Measurements from ENCODE around the gene CA6.
A peak's percentile ranks its signal among the peaks of the same experiment; 100 is the strongest.
"Not testable (repeated sequence)": the region's sequence is repeated elsewhere in the genome, so short reads cannot be mapped to it uniquely, and the experiment has no call there.

CA6 gene

DNA sequence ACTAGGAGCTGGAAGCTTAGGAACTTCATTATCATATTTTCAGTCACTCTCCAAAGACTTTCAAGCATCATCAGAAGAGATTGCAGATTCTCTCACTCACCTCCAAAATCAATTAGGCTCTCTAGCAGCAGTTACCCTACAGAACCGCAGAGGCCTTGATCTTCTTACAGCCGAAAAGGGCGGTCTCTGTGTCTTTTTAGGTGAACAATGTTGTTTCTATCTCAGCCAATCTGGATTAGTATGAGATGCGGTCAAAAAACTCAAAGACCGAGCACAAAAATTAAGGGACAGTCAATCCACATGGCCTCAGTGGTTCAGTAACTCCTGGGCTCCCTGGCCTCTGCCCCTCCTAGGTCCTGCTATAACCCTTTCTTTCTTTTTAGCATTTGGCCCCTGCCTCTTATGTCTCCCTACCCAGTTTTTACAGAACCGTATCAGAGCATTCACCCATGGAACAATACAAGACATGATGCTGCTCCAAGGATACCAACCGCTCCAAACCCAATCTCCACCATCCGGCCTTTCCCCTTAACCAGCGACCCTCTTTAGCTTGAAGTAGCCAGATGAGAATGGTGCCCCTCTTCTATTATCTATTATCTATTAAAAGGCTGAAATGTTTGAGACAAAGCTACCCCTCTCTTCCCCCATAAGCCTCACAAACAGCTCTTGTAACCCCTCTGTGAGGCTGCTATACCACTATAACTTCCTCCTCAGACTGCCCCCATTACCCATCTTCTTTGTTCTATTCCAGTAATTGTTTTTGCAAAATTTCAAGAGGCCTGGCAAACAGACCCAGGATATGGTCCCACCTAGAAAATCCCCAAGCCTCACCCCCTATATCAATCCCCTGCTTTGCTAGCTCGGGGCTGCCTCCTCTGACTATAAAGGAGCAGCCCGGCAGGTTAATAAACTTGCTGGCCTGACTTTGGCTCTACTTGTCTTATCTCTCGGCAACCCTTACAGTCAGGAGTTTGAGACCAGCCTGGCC, 18.7 kb upstream of the CA6 start:
- no peak for DNase-seq (ENCODE audit: low spot score)

- no peak for DNase-seq (ENCODE audit: low spot score)
These were observed 15.6 kb upstream of the CA6 start for GRCh38 chr1:8930116-8930515.

GRCh38 chr1:8937051-8937450, 8.6 kb upstream of the CA6 start:
- not testable (repeated sequence) for DNase-seq (ENCODE audit: low spot score)

DNA sequence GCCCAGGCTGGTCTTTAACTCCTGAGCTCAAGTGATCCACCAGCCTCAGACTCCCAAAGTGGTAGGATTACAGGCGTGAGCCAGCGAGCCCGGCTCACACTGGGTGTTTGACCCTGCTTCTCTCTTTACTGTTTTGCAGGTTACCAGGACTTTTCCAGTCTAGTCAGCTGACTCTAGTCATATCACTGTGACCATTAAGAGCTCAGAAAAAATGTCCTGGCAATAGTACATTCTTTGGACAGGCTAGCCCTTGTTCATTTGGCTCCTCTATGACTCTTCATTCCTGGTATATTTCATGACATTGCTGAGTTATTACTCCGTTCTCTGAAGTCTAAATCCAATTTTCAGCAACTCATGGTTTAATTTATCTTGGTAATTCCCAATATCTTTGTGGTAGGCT, 8.0 kb upstream of the CA6 start:
- no peak for DNase-seq (ENCODE audit: low spot score)

- DNase-seq (ENCODE audit: low spot score), result no peak
These were observed 7.3 kb upstream of the CA6 start for GRCh38 chr1:8938232-8938999.

GRCh38 chr1:8939000-8939265, 6.7 kb upstream of the CA6 start:
- DNase-seq (ENCODE audit: low spot score), result no peak

- peak; percentile 39 for DNase-seq (ENCODE audit: low spot score)
These were observed 6.2 kb upstream of the CA6 start for GRCh38 chr1:8939362-8939995.

DNA sequence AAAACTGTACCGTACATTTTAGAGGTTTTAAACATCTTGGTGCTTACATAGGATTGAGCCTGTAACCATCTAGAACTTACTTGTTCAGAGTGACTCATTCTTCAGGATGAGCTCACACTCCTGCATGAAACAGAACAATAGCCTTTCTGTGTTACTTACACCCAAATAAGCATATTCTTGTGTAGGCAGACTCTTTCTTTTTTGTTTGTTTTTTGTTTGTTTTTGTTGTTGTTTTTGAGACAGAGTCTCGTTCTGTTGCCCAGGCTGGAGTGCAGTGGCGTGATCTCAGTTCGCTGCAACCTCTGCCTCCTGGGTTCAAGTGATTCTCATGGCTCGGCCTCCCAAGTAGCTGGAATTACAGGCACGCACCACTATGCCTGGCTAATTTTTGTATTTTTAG, 3.8 kb upstream of the CA6 start:
- DNase-seq (ENCODE audit: low spot score), result peak; percentile 75

- no peak for DNase-seq (ENCODE audit: low spot score)
These were observed 1.9 kb upstream of the CA6 start for GRCh38 chr1:8943498-8944405.

GRCh38 chr1:8947127-8947691, 1.5 kb downstream of the CA6 start:
- DNase-seq (ENCODE audit: low spot score), result no peak

GRCh38 chr1:8950309-8950708, 4.6 kb downstream of the CA6 start:
- no peak for DNase-seq (ENCODE audit: low spot score)

GRCh38 chr1:8951231-8951630, 5.6 kb downstream of the CA6 start:
- no peak for DNase-seq (ENCODE audit: low spot score)

- DNase-seq (ENCODE audit: low spot score), result no peak
These were observed 9.7 kb downstream of the CA6 start for GRCh38 chr1:8955406-8955805.

DNA sequence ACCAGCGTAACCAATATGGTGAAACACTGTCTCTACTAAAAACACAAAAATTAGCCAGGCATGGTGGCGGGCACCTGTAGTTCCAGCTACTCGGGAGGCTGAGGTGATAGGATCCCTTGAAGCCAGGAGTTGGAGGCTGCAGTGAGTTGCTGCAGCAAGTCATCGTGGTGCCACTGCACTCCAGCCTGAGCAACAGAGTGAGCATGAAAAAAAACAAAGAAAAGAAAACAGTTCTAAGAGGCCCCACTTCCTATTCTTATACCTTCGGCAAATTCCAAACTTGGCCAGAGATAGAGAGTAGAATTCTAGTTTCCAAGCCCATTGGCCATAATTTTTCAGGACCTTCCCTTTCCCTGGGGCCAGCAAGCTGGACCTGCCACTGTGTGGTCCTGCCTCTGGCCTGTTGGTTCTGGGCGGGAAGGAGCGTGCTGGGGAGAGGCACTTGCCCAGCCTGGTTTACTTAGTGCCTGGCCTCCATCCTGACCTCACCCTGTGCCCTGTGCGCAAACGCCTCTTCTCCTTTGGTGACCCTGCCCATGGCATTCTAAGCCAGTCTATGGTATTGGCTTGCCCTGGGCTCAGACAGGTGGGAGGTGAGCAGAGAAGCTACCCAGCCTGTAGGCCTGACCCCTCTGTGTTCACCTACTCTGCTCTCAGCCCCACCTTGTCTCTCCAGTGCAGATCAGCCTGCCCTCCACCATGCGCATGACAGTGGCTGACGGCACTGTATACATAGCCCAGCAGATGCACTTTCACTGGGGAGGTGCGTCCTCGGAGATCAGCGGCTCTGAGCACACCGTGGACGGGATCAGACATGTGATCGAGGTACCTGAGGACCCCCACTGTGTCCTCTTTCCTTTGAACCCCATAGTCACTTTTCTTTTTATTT, 11.0 kb downstream of the CA6 start:
- DNase-seq (ENCODE audit: low spot score), result no peak

- DNase-seq (ENCODE audit: low spot score), result peak; percentile 57
These were observed 17.3 kb downstream of the CA6 start for GRCh38 chr1:8962812-8963530.

DNA sequence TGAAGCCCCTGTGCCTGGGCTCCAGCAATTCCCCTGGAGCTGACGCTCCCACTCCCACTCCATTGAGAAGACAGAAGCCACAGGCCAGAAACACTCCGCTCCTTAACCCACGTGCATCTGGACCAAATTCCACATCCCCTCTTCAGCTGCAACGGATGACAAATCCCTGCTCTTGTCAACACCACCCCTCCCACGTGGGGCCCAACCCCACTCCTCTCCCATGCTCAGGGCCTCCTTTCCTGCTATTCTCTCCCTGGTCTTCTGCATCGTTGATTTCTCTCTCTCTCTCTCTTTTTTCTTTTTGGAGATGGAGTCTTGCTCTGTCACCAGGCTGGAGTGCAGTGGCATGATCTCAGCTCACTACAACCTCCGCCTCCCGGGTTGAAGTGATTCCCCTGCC, 18.3 kb downstream of the CA6 start:
- DNase-seq (ENCODE audit: low spot score), result no peak

DNA sequence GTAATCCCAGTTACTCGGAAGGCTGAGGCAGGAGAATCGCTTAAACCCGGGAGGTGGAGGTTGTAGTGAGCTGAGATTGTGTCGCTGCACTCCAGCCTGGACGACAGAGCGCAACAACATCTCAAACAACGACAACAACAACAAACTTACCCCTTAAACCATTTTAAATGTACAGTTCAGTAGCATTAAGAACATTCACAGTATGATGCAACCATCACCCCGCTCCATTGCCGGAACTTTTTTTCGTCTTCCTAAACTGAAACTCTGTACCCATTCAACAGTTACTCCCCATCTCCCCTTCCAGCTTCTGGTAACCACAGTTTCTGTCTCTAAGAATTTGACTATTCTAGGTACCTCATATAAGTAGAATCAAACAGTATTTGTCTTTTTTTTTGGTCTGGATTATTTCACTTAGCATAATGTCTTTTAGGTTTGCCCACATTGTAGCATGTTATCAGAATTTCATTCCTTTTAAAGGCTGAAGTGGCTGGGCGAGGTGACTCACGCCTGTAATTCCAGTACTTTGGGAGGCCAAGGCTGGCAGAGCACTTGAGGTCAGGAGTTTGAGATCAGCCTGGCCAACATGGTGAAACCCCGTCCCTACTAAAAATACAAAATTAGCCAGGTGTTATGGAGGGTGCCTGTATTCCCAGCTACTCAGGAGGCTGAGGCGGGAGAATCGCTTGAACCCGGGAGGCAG, 19.6 kb downstream of the CA6 start:
- no peak for DNase-seq (ENCODE audit: low spot score)

DNA sequence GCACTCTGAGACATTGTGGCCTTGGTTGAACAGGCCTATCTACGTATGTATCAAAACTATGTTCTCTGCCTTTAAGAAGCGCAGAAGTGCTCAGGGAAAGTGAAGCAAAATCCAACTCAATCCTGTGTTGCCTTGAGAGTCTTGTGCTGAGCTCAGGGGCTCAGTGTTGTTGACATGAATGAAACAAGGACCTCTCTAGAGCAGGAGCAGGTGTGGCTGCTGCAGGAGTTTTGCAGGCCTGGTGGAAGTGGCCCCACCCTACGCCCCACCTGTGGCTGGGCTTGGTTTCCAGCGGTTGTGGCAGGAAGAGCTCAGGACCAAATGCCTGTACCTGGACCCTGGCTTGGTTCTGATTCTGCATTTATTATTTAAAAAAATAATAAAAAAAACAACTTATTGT, 20.9 kb downstream of the CA6 start:
- DNase-seq (ENCODE audit: low spot score), result no peak

DNA sequence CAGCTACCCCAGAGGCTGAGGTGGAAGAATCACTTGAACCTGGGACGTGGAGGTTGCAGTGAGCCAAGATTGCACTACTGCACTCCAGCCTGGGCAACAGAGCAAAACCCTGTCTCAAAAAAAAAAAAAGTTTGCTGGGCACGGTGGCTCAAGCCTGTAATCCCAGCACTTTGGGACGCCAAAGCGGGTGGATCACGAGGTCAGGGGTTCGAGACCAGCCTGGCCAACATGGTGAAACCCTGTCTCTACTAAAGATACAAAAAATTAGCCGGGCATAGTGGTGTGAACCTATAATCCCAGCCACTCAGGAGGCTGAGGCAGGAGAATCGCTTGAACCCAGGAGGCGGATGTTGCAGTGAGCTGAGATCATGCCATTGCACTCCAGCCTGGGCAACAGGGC, 23.2 kb downstream of the CA6 start:
- not testable (repeated sequence) for DNase-seq (ENCODE audit: low spot score)
